C4-2B (cell line): ENCODE measurements around the gene CRADD.

ENCODE experiments used
- CTCF ChIP-seq: fragments of 450-650 bp; conservative IDR thresholded peaks from 2 replicates; pipeline ENCODE4 v1.5.1; 2017; ENCODE audit warnings: mild to moderate bottlenecking
- ZFX ChIP-seq: fragments of 450-650 bp; IDR thresholded peaks from 2 replicates; pipeline ENCODE4 v1.6.1; 2017

DNA sequence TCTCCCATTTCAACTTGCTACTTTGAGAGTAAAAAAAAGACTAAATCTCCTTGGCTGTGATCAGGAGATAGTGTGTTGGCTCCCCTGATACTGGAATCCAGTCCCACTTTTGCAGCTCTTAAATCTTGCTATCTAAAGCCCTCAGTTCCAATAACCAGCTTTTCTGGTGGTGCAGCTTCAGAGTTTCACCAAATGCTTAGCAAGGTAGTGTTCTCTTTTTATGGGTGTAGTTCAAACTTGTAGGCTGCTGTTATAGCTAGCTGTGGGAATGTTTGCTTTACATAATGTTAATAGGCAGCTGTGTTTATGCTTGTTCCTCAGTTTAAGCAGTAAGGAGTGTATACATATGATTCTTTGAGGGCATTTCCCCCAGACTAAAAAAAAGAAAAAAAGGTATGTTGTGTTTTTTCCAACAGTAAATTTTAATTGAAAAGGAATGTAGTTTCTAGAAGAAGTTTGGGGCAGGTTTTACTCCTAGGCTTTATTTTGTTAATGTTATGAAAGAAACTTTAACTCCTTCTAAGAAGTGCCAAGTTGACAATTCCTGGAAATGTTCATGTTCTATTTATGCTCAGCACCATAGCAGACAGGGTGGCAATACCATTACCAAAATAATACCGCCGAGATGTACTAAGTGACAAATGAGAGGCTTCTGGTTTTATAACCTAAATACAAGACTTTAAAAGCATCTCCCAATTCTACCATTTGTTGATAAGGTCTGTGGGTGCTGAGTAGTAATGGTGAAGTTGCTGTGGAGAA is 12.1 kb downstream of the CRADD start:
- no peak for TF ChIP-seq CTCF
- no peak for TF ChIP-seq ZFX
